Measurements from ENCODE around the gene CRYAB.

The CRYAB gene, protein sequence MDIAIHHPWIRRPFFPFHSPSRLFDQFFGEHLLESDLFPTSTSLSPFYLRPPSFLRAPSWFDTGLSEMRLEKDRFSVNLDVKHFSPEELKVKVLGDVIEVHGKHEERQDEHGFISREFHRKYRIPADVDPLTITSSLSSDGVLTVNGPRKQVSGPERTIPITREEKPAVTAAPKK

DNA sequence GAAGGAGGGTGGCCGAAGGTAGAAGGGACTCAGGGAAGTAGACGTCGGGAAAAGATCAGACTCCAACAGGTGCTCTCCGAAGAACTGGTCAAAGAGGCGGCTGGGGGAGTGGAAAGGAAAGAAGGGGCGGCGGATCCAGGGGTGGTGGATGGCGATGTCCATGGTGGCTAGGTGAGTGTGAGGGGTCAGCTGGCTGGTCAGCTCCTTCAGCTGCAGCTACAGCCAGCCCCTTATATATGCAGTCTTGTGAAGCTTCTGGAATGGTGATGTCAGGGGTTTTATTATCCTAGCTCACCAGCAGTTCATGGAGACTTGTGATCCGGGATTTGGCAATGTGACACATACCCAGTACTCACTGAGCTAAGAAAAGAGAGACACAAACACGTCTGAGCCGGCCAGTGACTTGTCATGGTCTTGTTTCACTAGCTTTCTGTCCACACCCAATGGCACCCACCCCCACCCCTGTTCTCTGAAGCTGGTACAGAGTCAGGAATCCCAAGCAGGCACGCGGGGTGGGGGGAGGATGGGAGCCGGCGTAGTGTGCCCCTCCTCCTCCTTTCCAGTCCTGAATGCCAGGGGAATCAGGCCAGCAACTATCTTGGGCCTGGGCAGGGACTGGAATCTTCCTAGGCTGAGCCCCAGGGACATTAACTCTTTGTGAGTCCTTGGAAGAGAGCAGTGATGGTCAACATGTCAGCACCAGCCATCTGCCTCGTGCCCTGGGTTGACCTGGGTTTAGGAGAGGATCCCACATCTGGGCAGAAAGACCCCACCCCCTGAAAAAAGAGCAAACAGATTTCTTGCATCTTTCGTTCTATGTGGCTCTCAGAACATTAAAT, at the start of gene CRYAB:
Gene CRYAB, minus strand, starts transcription at position 208 of the 839 bp plus-strand sequence. Its CDS starts 46 bp downstream, at position 162.
- DNase-seq (ENCODE audit: low read depth in 2 of 2): no peak

DNA sequence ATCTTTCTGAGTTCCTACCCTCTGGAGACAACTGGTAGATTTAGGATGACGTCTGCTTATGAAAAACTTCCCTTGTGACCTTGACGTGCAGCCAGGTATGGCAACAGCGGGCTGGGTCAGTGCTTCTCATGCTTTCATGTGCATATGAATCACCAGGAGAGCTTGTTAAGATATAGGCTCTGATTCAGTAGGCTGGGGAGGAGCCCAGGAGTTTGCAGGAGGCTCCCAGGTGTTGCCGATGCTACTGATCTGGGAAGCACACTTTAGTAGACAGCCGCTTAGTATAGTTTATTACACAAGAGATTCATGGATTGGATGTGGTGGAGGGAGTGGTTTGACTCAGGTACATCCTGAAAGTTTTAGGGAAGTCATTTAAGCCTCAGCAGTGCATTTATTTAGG, 49.3 kb upstream of the CRYAB start:
- DNase-seq (ENCODE audit: low read depth in 2 of 2): no peak

DNA sequence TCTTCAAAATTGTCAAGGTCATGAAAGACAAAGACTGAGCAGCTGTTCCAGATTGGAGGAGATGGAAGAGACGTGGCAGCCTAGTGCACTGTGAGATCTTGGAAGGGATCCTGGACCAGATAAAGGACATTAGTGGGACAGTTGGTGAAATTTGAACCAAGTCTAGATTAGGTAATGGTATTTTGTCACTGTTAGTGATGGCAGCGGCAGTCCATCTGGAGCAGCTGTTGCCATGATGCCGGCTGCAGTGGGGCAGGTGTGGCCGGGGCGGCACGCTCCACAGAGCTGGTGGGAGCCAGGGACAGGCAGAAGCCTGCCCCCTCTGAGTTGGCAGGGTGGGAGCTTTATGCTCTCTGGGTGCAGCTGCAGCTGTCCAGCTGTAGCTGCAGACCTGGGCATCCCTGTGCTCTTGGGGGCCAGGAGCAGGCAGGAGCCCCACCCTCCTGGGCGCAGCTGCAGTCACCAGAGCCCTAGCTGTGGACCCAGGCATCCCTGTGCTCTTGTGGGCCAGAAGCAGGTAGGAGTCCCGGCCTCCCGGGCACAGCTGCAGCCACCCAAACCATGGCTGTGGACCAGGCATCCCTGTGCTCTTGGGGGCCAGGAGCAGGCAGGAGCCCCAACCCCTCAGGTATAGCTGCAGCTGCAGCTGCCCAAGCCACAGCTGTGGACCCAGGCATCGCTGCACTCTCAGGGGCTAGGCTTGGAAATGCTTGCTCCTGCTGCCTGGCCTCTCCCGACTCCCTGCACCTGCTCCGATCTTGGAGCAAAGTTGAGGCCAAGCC, 46.3 kb upstream of the CRYAB start:
- DNase-seq (ENCODE audit: low read depth in 2 of 2): no peak

DNA sequence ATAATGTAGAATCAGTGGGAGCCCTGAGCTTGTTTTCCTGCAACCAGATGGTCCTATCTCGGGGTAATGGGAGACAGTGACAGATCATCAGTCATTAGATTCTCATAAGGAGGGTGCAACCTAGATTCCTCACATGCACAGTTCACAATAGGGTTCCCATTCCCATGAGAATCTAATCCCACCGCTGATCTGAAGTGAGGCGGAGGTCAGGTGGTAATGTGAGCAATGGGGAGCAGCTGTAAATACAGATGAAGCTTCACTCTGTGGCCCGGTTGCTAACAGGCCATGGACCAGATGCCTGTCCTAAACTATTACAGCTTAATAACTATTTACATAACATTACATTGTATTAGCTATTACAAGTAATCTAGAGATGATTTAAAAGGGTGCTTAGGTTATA, 42.6 kb upstream of the CRYAB start:
- no peak for DNase-seq (ENCODE audit: low read depth in 2 of 2)

DNA sequence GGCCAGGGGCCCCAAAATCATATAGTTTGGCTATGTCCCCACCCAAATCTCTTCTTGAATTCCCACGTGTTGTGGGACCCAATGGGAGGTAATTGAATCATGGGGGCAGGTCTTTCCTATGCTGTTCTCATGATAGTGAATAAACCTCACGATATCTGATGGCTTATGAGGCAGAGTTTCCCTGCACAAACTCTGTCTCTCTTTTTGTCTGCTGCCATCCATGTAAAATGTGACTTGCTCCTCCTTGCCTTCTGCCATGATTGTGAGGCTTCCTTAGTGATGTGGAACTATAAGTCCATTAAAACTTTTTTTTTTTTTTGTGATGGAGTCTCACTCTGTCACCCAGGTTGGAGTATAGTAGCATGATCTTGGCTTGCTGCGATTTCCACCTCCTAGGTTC, 40.0 kb upstream of the CRYAB start:
- DNase-seq (ENCODE audit: low read depth in 2 of 2): no peak

DNA sequence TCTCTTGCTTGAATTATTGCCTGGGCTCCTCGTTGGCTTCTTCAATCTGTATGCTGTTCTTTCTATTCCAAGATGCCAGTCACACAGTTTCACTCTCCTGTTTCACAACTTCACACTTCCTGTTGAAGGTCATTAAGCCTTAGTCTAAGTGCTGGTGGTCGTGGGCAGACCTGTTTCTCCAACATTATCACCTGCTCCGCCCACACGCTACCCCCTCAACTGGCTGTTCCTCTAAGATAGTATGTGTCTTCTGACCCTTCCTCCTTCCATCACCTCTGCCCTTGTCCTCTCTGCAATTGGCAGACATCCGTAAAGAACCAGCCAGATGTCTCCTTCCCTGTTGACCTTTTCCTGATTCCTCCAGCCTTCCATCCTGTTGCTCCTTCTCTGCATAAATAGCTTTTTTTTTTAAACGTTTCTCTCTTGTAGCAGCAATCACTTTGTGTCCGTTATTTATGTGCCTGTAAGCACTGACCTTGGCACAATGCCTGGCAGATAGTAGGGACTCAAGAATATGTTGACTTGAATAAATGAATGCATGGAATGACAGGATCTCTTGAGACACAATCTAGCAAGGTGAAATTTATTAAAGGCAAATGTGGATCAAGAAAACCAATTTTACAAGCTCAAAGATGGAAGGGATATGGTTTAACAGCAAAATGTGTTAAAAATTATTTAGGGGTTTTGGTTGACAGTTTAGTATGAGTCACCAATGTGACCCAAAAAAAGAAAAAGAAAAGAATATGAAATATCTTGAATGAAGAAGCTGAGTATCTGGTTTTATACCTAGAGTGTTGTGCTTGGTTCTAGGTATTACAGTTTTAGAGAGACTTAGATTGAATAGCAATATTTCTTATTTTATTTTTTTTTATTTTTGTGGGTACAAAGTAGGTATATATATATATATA, 38.2 kb upstream of the CRYAB start:
- DNase-seq (ENCODE audit: low read depth in 2 of 2): no peak

DNA sequence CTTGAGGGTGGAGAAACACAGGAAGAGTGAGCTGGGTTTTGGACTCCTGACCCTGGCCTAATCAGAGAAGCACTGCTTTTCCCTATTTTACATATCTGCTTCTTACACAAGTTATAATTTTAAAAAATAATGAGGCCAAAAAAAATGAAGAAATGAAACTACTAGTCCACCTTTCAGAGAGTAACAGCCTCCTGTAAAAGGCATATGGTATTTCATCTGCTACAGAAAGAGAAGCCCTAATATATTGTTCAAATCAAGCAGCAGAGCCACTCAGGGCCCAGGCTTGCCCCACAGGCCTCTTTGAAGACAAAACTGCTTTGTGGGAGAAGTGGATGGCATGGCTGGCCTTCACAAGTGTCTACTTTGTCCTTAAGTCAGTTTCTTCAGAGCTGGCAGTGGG, 35.6 kb upstream of the CRYAB start:
- no peak for DNase-seq (ENCODE audit: low read depth in 2 of 2)

DNA sequence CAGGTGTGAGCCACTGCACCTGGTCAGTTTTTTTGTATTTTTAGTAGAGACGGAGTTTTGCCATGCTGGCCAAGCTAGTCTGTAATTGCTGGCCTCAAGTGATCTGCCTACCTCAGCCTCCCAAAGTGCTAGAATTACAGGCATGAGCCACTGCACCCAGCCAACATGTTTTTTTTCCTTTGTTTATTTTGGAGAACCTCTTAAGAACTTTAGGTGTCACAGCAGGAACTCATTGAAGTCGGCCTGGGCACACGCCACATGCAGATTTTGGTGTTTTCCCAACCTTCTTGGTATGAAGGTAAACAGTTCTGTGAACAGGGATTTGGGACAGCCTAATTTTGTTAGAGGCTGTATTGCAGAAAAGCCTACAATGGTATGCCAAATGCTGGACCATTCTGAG, 34.9 kb upstream of the CRYAB start:
- DNase-seq (ENCODE audit: low read depth in 2 of 2): no peak

DNA sequence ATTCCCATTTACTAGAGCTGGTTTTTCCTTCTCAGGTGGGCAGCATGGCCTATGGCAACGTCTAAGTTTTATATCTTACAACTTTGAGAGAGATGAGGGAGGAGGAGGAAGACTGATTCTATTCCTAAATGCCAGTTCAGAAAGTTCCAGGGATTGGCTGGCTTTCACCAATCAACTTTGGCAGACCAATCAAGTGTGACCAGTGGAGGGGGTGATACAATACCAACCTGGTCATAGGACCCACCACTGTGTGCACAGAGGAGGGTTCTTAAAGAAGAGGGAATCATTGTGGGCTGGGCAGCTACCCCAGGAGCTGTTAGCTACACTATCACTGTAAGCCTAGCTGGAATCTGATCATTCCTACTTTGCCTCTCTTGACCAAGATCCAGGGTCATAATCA, 33.6 kb upstream of the CRYAB start:
- DNase-seq (ENCODE audit: low read depth in 2 of 2): no peak

DNA sequence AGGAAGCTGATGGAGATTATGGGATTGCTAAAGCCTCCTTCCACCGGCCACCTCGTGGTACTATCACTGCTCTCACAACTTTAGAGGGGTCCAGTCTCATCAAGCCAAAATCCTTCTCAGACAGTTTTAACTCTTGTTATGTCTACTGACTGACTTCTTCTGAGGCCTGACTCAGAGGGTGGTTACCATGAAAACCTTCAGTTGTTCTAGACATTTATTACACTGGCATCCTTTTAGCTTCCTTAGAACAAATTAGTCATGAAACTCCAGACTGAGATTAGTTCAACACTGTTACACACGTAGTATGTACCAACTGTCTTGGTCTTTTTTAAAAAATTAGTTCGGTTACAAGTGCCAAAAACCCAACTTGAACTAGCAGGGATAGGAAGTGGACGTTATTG, 33.1 kb upstream of the CRYAB start:
- DNase-seq (ENCODE audit: low read depth in 2 of 2): no peak

DNA sequence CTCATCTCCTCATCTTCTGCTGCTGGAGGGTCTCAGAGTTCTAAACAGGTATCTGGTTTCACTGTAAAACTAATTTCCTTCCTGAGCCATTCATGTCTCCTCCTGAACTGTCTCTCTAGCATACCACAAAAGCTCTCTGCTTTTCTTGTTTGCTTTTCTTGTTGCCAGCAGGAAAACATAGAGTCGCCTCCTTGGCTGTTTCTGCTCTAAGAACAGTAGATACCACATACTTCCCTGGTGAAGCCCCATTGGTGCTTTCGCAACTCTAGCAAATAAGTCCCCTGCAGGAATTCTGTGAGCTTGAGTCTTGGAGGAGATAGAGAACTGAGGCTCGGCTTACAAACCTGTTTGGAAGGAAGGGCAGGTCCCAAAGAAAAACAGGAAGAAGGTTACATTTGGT, 32.6 kb upstream of the CRYAB start:
- DNase-seq (ENCODE audit: low read depth in 2 of 2): no peak

DNA sequence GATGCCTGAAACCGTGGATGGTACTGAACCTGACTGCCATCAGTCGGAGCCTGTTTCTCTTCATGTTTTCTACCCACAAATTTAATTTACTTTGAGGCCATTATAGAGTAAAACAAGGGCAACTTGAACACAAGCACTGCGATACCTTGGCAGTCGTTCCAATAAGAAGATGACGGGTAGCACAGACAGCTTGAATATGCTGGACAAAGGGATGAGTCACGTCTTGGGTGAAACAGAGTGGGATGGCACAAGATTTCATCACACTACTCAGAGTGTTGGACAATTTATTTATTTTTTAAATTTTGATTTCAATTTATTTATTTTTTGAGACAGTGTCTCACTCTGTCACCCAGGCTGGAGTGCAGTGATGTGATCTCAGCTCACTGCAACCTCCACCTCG, 31.3 kb upstream of the CRYAB start:
- no peak for DNase-seq (ENCODE audit: low read depth in 2 of 2)

DNA sequence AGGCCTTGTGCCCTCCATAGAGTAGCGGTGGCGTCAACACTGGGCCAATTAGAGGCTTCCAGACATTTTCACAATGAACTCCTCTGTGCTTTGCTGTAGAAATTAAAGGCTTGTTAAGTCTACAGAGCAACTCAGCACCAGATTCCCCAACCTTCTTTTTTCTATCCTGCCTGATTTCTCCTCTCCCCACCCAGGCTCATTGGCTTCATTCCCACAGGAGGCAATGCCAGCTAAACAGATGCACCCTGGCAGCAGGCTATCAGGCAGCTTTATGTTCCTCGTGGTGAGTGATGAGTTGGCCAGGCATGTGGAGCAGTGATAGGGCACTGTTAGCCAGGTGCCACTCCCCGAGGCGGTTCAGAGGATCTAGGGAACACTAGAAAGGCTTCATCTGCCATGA, 30.4 kb upstream of the CRYAB start:
- DNase-seq (ENCODE audit: low read depth in 2 of 2): no peak

DNA sequence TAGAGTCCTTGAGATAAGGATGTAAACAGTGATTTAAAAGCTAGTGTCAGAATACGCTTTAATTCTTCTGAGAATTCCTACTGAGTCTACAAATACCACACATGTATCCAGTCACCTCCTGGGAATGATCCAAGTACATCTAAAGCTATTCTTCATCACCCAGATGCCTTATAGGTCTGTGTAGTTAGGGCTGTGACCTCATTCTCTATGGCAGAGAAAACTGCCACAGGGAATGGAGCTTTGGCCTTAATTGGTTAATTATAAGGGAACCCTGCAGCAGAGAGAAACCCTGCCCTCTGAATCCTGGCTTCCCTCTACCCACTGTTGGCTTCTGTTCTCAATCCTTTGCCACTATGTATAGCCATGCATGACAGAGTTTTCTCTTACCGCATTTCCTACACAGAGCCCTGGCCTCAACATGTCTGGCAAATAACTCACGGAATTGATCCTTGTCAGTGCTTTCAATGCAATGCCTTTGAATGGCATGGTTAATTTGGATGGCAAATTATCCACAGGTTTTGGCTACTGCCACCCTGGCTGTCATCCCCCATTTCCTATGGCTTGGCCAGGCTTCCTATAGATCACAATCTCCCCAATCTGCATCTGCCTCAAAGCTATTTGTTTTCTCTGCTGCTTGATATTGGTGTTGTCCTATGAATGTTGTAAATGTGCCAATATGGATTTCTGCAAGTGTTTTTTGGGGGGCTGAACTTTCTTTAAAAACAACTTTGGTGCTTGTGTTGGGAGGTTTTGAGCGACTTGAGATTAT, 28.4 kb upstream of the CRYAB start:
- no peak for DNase-seq (ENCODE audit: low read depth in 2 of 2)

DNA sequence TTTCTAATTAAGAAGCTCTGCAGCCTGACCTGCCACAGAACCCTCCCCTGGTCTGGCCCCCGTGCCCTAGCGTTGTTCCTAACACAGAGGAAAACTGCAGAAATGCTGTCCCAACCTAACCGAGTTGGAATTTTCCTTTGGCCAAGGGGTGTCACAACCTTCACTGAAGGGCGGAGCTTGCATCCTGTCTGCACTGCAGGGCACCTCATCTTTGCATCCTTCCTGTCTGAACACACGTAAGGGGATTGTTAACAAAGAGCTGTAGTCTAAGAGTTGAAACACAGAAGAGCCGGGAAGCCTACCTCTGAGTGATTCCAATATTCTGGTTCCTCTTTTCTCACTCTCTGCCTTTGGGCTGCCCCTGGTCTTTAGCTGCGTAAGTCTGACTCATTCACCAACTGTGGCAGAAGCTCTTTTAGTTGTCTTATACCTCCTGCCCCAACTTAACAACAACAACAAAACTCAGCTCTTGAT, 27.2 kb upstream of the CRYAB start:
- DNase-seq (ENCODE audit: low read depth in 2 of 2): no peak

DNA sequence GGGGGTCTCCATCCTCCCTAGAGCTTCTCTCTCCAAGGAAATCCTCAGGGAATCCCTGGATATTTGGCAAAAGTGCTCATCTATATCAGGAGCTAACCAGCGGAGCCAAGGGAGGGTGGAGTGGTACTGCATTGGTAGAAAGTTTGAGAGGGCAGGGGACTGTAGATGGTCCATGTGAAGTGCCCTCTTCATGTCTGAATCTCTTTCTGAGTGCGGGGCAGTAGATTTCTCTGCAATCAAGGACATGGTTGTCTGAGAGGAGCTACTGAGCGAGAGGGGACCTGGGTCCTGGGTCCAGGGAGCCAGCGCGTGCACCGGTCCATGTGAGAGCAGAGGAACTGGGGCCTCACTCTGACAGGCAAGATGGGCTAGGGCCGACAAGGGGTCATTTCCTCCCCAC, 26.3 kb upstream of the CRYAB start:
- no peak for DNase-seq (ENCODE audit: low read depth in 2 of 2)

DNA sequence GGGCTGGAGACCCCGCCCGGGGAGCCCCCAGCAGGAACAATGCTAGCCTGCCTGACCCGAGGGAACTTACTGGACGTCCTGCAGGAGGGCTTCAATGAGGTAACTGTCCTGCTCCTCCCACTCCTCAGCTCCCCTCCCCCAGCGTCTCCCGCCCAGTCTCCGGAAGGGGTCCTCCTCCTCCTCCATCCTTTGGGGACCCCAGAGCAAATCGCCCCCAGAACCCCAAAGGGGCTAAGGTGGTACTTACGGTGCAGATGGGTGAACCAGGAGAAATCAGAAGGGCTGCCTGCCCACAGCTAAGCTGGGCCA, 25.8 kb upstream of the CRYAB start:
- DNase-seq (ENCODE audit: low read depth in 2 of 2): no peak

DNA sequence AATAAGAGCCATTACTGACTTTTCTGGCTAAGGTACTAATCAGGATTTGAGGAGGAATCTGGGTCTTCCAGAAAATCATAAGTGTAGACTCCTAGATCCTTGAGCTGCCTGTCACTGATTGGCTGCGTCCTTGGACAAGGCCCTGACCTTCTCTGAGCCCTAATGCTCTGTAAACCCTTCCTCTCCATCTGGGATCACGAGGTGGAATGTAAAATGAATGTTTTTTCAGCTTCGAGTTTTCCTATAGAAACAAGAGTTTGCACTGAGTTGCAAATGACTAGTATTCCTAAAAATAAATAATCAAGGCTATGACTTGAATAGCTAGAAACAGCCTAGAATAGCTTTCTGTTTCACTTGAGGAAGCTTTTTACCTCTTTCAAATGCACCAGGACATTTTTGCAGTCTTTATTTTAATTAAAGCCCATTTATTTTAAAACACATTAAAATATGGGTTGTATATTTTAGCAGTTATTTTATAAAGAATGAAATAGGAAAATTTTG, 24.5 kb upstream of the CRYAB start:
- DNase-seq (ENCODE audit: low read depth in 2 of 2): no peak

DNA sequence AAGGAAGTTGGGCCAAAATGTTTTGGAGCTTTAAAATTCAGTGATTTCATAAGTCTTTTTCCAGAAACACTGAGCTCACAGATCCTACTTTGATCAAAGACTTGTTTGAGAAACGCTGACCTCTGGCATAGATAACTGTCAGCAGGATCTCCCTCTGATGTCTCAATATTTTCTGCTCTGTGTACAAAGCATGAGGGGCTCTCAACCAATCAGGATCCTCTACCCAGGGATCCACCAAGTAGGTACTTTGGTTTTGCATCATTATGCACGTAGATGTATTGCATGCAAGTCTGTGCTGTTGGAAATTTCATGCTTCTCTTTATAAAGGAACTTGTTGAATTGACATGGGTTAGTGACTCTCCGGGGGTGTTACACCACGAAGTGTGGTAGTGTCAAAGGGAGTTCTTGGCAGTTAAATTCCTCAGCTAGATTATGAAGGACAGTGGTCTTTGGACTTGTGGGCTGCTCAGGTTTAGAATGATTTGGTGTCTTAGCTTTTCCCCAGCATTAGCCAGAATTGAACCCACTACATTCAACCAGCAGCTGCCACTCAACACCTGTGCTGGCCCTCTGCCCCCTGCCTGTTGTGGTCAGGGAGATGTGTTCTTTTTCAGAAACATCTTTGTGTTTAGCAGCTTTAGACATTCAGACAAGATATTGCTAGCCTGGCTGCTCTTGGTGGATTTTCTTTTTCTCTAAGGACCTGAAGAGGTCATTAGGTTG, 23.9 kb upstream of the CRYAB start:
- DNase-seq (ENCODE audit: low read depth in 2 of 2): no peak

DNA sequence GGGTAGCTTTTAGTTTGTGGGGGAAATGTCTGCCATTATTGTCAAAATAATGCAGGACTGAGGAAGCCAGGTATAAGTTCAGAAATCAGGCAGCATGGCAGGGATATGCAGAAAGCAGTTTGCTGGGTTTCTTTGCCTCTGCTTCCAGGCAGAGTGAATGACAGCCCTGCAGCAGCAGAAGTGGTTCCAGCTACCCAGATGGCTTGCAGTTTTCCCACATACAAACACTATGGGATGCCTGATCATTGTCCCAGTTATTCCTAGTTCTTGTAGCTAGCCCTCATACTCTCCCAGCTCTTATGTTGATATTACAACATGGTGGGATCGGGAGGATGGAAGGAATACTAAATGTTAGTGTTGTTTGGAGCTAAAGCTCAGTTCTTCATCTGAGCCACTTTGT, 22.7 kb upstream of the CRYAB start:
- DNase-seq (ENCODE audit: low read depth in 2 of 2): no peak
